Left lung (tissue), 10 donors: ENCODE data around the gene WDR41. TPM values are rescaled to one million over a fixed set of nuclear protein-coding genes. Genes with fewer than 3 reads are reported as not detected.
A peak's percentile ranks its signal among the peaks of the same experiment; 100 is the strongest.
"Not testable (repeated sequence)": the region's sequence is repeated elsewhere in the genome, so short reads cannot be mapped to it uniquely, and the experiment has no call there.

Experiments used
- ATAC-seq: fragments of 200-7000 bp; cut with Tn5 transposase; one replicate; pipeline ENCODE4 v1.9.1; 2020; ENCODE audit warnings: moderate library complexity
- DNase-seq, 4 donors: peaks; one replicate each; pipeline ENCODE4 v3.0.0-alpha.2; 2013 to 2020
- H3K27ac ChIP-seq, 2 donors: fragments of 200-600 bp; sonication (generic) in 1 of 2; one replicate each; pipeline versions ENCODE4 v1.5.0 to v1.8.0; 2020 to 2021
- H3K27me3 ChIP-seq, 2 donors: fragments of 200-600 bp; sonication (generic) in 1 of 2; one replicate each; pipeline versions ENCODE4 v1.5.0 to v1.8.0; 2020 to 2021
- H3K36me3 ChIP-seq, 2 donors: fragments of 200-600 bp; sonication (generic) in 1 of 2; one replicate each; pipeline versions ENCODE4 v1.5.0 to v1.8.0; 2020 to 2021
- H3K4me1 ChIP-seq, 2 donors: fragments of 200-600 bp; one replicate each; pipeline ENCODE4 v1.8.0; 2021
- H3K4me3 ChIP-seq, 2 donors: fragments of 200-600 bp; sonication (generic) in 1 of 2; one replicate each; pipeline versions ENCODE4 v1.5.0 to v1.8.0; 2020 to 2021; ENCODE audit warnings: mild to moderate bottlenecking in 1 of 2
- H3K9me3 ChIP-seq, 2 donors: fragments of 200-600 bp; sonication (generic) in 1 of 2; one replicate each; pipeline versions ENCODE4 v1.5.0 to v1.8.0; 2020 to 2021
- intact Hi-C, 2 donors: fragments of 100-400 bp; cut with DNase I; formaldehyde crosslinking; loops; one replicate each; pipeline versions ENCODE4 v1.11.2 to v1.14.2; 2022
- polyA plus RNA-seq, 6 donors: library from polyadenylated mRNA; unstranded; fragments of 120-200 nt; gene quantifications; one replicate each; pipeline ENCODE4 v1.2.1, GENCODE V29; 2013; ENCODE audit not compliant: insufficient read length in 6 of 6
- total RNA-seq, 2 donors: library from RNA; stranded (reverse); fragmentation: NEBNext Ultra II Directional; extraction: Animal tissue kit (Norgen Biotek cat#: 25700); gene quantifications; one replicate each; pipeline ENCODE4 v1.2.1, GENCODE V29; 2021
- TF ChIP-seq, protein P1 (sequence below), 2 donors: fragments of 200-600 bp; sonication (generic) in 1 of 2; IDR thresholded peaks; one replicate each; pipeline versions ENCODE4 v1.5.0 to v1.8.0; 2021; ENCODE audit warnings: antibody characterized with exemption in 2 of 2
- donor health status: DM: no; HTN: yes; CAD: no.
- donor health status: DM: no; HTN: no; CAD: no.

Gene WDR41
- total and polyA plus RNA-seq, 8 donors, result 43.6 to 74.0 (median 66.8) TPM

DNA sequence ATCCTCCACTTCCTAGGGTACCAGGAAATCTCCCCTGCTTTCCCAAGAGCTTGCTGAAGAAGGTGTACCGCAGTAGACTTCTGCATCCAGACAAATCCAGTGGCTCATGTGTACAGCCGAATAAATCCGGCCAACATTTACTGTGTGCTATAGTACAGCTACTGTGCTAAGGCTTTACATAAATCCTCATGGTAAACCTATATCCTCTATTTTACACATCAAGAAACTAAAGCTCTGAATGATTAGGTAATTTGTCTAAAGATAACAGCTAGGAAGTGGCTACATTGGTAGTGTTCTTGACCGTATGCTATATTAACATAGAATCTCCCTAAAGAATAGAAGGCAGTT is 511 bp upstream of the WDR41 start:
- intact Hi-C loops, result loop anchor here in 1 of 2 donors (10.0 kb wide), 1 partner anchor 358 kb away; no protein-coding TSS in a partner anchor

DNA sequence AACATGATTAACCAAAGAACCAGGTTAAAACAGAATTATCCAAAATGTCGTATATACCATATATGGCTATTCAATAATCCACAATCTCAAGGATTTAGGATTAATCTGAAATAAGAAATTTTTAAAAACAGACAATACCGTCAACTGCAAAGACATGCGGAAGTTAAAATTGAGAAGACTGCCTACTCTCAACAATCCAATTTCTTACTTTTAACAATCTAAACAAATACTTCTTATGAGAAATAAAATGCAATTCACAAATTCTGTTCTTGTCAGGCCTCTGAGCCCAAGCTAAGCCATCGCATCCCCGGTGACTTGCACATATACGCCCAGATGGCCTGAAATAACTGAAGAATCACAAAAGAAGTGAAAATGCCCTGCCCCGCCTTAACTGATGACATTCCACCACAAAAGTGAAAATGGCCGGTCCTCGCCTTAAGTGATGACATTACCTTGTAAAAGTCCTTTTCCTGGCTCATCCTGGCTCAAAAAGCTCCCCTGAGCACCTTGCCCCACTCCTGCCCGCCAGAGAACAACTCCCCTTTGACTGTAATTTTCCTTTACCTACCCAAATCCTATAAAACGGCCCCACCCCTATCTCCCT is 1.3 kb downstream of the WDR41 start:
- peaks cover 7 to 23% of the 10 kb centered on the region in 2 donors for H3K4me1 ChIP-seq
- H3K27ac ChIP-seq, result peak overlapping the region; percentile 98
- peak overlapping the region; percentile 65 to 81 for H3K4me3 ChIP-seq
- not testable (repeated sequence) for H3K9me3 ChIP-seq, H3K36me3 ChIP-seq, H3K27me3 ChIP-seq, DNase-seq
- intact Hi-C loops, result loop anchor here in 1 of 2 donors (10.0 kb wide), 1 partner anchor 356 kb away; no protein-coding TSS in a partner anchor
- ATAC-seq, result peak; percentile 1

More for the DNA sequence above, 511 bp upstream of the WDR41 start:
- H3K27ac ChIP-seq, result peak overlapping the region; percentile 98
- ATAC-seq, result no peak
- no peaks in the 10 kb centered on the region for H3K36me3 ChIP-seq
- no peaks in the 10 kb centered on the region for H3K9me3 ChIP-seq
- H3K4me3 ChIP-seq, result peak overlapping the region; percentile 65 to 81
- peaks cover 7 to 19% of the 10 kb centered on the region in 2 donors for H3K4me1 ChIP-seq
- no peaks in the 10 kb centered on the region for H3K27me3 ChIP-seq
- DNase-seq, result no peak
- TF ChIP-seq, protein P1, sequence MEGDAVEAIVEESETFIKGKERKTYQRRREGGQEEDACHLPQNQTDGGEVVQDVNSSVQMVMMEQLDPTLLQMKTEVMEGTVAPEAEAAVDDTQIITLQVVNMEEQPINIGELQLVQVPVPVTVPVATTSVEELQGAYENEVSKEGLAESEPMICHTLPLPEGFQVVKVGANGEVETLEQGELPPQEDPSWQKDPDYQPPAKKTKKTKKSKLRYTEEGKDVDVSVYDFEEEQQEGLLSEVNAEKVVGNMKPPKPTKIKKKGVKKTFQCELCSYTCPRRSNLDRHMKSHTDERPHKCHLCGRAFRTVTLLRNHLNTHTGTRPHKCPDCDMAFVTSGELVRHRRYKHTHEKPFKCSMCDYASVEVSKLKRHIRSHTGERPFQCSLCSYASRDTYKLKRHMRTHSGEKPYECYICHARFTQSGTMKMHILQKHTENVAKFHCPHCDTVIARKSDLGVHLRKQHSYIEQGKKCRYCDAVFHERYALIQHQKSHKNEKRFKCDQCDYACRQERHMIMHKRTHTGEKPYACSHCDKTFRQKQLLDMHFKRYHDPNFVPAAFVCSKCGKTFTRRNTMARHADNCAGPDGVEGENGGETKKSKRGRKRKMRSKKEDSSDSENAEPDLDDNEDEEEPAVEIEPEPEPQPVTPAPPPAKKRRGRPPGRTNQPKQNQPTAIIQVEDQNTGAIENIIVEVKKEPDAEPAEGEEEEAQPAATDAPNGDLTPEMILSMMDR (IDR thresholded peaks at IDR 0.05), result no peak

DNA sequence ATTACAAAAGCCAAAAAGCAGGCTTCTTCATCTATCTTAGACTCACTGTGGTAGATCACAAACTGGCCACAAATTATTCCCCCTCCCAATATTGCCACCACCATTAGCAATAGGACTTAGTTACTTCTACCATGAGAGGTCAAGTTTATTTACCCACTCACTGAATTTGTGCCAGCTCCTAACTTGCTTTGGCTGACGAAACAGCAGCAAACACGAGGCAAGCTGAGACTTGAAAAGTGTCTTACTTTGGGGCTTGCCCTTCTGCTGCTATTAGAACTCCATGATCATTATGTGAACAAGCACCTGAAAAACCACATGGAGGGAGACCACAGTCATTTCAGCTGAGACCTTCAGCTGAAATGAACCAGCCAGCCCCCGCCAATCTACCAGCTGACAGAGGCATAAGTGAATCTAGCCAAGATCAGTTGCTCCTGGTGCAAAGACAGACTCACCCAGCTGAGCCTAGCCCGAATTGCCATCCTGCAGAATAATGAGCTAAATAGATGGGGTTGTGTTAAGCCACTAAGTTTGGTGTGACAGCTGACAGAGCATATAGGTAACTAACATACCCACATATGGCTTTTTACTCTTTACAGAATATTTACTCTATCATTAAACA is 5.7 kb downstream of the WDR41 start:
- Histone ChIP-seq H3K27ac (no peak overlapping the region), H3K4me1 (peaks cover 7 to 31% of the 10 kb centered on the region in 2 donors), H3K9me3 (no peaks in the 10 kb centered on the region), H3K4me3 (no peak overlapping the region), H3K27me3 (no peaks in the 10 kb centered on the region), H3K36me3 (peaks cover 0 to 15% of the 10 kb centered on the region in 2 donors)
- peak; percentile 29 for ATAC-seq
- no peak for DNase-seq
- intact Hi-C loops, result no loop called here
- TF ChIP-seq, protein P1 (IDR thresholded peaks at IDR 0.05), result no peak

DNA sequence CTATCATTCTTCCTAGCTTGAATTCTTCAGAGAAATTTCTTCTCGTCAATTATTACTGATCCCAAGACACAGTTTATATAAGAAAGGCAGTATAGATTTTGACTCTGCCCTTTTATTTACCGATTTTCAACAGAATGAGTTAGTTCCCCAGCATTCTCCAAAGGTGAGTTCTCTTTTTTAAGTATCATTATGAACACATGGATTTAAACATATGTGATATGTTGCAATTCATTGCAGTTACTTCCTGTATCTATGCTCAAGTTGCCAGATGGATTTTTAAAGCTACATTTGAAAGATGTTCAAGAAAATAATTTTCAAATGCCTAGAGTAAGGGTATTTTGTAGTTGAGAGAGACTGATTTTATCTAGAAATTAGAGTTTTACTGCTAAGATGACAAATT is 8.4 kb downstream of the WDR41 start:
- no peak for ATAC-seq
- DNase-seq, result no peak
- TF ChIP-seq, protein P1 (IDR thresholded peaks at IDR 0.05), result no peak
- Histone ChIP-seq H3K4me1 (peaks cover 0 to 12% of the 10 kb centered on the region in 2 donors), H3K4me3 (no peak overlapping the region), H3K9me3 (no peaks in the 10 kb centered on the region), H3K27me3 (no peaks in the 10 kb centered on the region), H3K27ac (no peak overlapping the region), H3K36me3 (peaks cover 0 to 23% of the 10 kb centered on the region in 2 donors)
- intact Hi-C loops, result no loop called here

DNA sequence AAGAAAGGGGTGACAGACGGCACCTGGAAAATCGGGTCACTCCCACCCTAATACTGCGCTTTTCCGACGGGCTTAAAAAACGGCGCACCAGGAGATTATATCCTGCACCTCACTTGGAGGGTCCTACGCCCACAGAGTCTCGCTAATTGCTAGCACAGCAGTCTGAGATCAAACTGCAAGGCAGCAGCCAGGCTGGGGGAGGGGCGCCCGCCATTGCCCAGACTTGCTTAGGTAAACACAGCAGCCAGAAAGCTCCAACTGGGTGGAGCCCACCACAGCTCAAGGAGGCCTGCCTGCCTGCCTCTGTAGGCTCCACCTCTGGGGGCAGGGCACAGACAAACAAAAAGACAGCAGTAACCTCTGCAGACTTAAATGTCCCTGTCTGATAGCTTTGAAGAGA is 17.1 kb downstream of the WDR41 start:
- H3K36me3 ChIP-seq, H3K4me3 ChIP-seq, H3K4me1 ChIP-seq, H3K9me3 ChIP-seq, intact Hi-C loops, ATAC-seq, H3K27me3 ChIP-seq, H3K27ac ChIP-seq: not testable (repeated sequence)
- peak in 1 of 4 donors; percentile 33 for DNase-seq

DNA sequence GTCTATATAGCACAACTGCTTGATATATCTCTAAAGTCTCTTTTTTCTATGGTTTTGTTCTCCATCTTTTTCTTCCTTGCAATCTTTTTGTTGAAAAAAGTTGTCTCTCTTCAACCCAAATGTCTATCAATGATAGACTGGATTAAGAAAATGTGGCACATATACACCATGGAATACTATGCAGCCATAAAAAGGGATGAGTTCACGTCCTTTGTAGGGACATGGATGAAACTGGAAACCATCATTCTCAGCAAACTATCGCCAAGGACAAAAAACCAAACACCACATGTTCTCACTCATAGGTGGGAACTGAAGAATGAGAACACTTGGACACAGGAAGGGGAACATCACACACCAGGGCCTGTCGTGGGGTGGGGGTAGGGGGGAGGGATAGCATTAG is 23.2 kb downstream of the WDR41 start:
- ATAC-seq, intact Hi-C loops, H3K27me3 ChIP-seq, H3K4me3 ChIP-seq, H3K27ac ChIP-seq, H3K36me3 ChIP-seq, H3K9me3 ChIP-seq, H3K4me1 ChIP-seq, DNase-seq: not testable (repeated sequence)
